K562 (cell line): ENCODE measurements around the gene ARL14.

Experiments used
- ATF3 ChIP-seq, 2 experiments: fragments of 450-650 bp in 1 of 2; sonication (generic) in 1 of 2; formaldehyde crosslinking in 1 of 2; IDR thresholded peaks in 1 of 2; conservative IDR thresholded peaks in 1 of 2; 2 replicates each; pipeline versions ENCODE4 v1.6.1 to v1.8.1; 2016 to 2023; ENCODE audit warnings: mild to moderate bottlenecking in 2 of 2, moderate library complexity in 2 of 2, inconsistent platforms in 1 of 2, missing genetic modification reagents in 1 of 2
- FOXP1 ChIP-seq: sonication (generic); formaldehyde crosslinking; IDR thresholded peaks from 2 replicates; pipeline ENCODE4 v1.8.0; 2022; ENCODE audit warnings: mild to moderate bottlenecking, missing genetic modification reagents
- HCFC1 ChIP-seq: IDR thresholded peaks from 2 replicates; pipeline ENCODE4 v1.6.1; 2012; ENCODE audit warnings: low read depth, low read length, improper control_type of control experiment
- MLLT1 ChIP-seq, 2 experiments: fragments of 450-650 bp; IDR thresholded peaks; 2 replicates each; pipeline ENCODE4 v1.6.1; 2016
- NBN ChIP-seq: fragments of 450-650 bp; IDR thresholded peaks from 2 replicates; pipeline ENCODE4 v1.6.1; 2016; ENCODE audit warnings: low read depth, mild to moderate bottlenecking
- REST ChIP-seq, 2 experiments: fragments of 450-650 bp; formaldehyde crosslinking in 1 of 2; IDR thresholded peaks; 2 replicates each; pipeline versions ENCODE4 v1.4.0 to v1.6.1; 2014 to 2020; ENCODE audit warnings: mild to moderate bottlenecking in 2 of 2, borderline replicate concordance in 1 of 2, low read depth in 1 of 2
- SMAD2 ChIP-seq: fragments of 150-350 bp; IDR thresholded peaks from 2 replicates; pipeline ENCODE4 v1.6.1; 2014; ENCODE audit warnings: low read depth, mild to moderate bottlenecking, low read length
- SRSF1 ChIP-seq: fragments of 200-400 bp; formaldehyde crosslinking; IDR thresholded peaks from 2 replicates; pipeline ENCODE4 v1.6.1; 2017; ENCODE audit warnings: mild to moderate bottlenecking, low read depth, low read length, moderate library complexity
- ZBTB7A ChIP-seq: IDR thresholded peaks from 2 replicates; pipeline ENCODE4 v1.6.1; 2011; ENCODE audit warnings: low read depth, mild to moderate bottlenecking, low read length, moderate library complexity, borderline replicate concordance; ENCODE audit not compliant: control insufficient read depth
- ZNF668 ChIP-seq: fragments of 250-450 bp; sonication (Bioruptor Pico); IDR thresholded peaks from 2 replicates; pipeline ENCODE4 v1.8.0; 2022; ENCODE audit warnings: mild to moderate bottlenecking, inconsistent platforms
- TF ChIP-seq, protein P1 (sequence below), 3 experiments: IDR thresholded peaks in 2 of 3; conservative IDR thresholded peaks in 1 of 3; 2 replicates each; pipeline ENCODE4 v1.5.1; 2011 to 2012; ENCODE audit warnings: low read length in 3 of 3, mild to moderate bottlenecking in 3 of 3, control low read depth in 2 of 3, improper control_type of control experiment in 1 of 3, inconsistent platforms in 1 of 3, low read depth in 1 of 3, mixed read lengths in 1 of 3, moderate library complexity in 1 of 3; ENCODE audit not compliant: insufficient read depth in 2 of 3
- TF ChIP-seq, protein P2 (sequence below): sonication (generic); formaldehyde crosslinking; IDR thresholded peaks from 2 replicates; pipeline ENCODE4 v1.8.0; 2022; ENCODE audit warnings: mild to moderate bottlenecking, low read depth, missing genetic modification reagents

DNA sequence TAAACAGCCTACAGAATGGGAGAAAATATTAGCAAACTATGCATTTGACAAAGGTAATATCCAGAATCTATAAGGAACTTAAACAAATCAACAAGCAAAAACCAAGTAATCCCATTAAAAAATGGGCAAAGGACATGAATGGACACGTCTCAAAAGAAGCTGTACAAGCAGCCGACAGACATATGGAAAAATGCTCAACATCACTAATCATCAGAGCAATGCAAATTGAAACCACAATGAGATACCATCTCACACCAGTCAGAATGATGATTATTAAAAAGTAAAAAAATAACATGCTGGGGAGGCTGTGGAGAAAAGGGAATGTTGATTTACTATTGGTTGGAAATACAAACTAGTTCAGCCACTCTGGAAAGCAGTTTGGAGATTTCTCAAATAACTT lies 48.4 kb downstream of the ARL14 start:
- TF ChIP-seq HCFC1, result no peak
- no peak for TF ChIP-seq NBN
- no peak for TF ChIP-seq ZBTB7A
- TF ChIP-seq, protein P1, sequence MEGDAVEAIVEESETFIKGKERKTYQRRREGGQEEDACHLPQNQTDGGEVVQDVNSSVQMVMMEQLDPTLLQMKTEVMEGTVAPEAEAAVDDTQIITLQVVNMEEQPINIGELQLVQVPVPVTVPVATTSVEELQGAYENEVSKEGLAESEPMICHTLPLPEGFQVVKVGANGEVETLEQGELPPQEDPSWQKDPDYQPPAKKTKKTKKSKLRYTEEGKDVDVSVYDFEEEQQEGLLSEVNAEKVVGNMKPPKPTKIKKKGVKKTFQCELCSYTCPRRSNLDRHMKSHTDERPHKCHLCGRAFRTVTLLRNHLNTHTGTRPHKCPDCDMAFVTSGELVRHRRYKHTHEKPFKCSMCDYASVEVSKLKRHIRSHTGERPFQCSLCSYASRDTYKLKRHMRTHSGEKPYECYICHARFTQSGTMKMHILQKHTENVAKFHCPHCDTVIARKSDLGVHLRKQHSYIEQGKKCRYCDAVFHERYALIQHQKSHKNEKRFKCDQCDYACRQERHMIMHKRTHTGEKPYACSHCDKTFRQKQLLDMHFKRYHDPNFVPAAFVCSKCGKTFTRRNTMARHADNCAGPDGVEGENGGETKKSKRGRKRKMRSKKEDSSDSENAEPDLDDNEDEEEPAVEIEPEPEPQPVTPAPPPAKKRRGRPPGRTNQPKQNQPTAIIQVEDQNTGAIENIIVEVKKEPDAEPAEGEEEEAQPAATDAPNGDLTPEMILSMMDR (IDR thresholded peaks at IDR 0.05 in 2 of 3, conservative IDR thresholded peaks at IDR 0.05 in 1 of 3; ENCODE audit: insufficient read depth in 2 of 3, low read depth in 1 of 3, low read length in 3 of 3), result no peak
- TF ChIP-seq ATF3 (IDR thresholded peaks at IDR 0.05), result no peak
- TF ChIP-seq ATF3 (CRISPR knock-in tag; conservative IDR thresholded peaks at IDR 0.05), result no peak
- no peak for TF ChIP-seq SMAD2
- TF ChIP-seq REST (IDR thresholded peaks at IDR 0.05; ENCODE audit: borderline replicate concordance), result no peak
- no peak for TF ChIP-seq REST (CRISPR knock-in tag; IDR thresholded peaks at IDR 0.05; ENCODE audit: low read depth)
- no peak for TF ChIP-seq FOXP1 (CRISPR knock-in tag)
- no peak for TF ChIP-seq MLLT1 (IDR thresholded peaks at IDR 0.05)
- no peak for TF ChIP-seq SRSF1
- TF ChIP-seq, protein P2, sequence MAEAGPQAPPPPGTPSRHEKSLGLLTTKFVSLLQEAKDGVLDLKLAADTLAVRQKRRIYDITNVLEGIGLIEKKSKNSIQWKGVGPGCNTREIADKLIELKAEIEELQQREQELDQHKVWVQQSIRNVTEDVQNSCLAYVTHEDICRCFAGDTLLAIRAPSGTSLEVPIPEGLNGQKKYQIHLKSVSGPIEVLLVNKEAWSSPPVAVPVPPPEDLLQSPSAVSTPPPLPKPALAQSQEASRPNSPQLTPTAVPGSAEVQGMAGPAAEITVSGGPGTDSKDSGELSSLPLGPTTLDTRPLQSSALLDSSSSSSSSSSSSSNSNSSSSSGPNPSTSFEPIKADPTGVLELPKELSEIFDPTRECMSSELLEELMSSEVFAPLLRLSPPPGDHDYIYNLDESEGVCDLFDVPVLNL (CRISPR knock-in tag), result no peak
- no peak for TF ChIP-seq ZNF668
